ENCODE results near the gene KCNT1.

Gene KCNT1

GRCh38 chr9:135778421-135778820, 76.4 kb downstream of the KCNT1 start:
- Histone ChIP-seq H3K4me3 (ENCODE audit: low read length) (no peak overlapping the region), H3K9ac (ENCODE audit: low read length) (no peak overlapping the region), H3K27me3 (replicated peaks; ENCODE audit: control insufficient read depth, insufficient read depth, low read length) (peaks cover 31% of the 10 kb centered on the region), H3K9me3 (ENCODE audit: control insufficient read depth, low read length) (no peaks in the 10 kb centered on the region), H3K36me3 (ENCODE audit: control insufficient read depth, insufficient read depth, low read length, severe bottlenecking) (no peaks in the 10 kb centered on the region), H3K4me1 (ENCODE audit: control insufficient read depth, insufficient read depth, low read length) (no peaks in the 10 kb centered on the region)
- DNase-seq (ENCODE audit: low read depth), result no peak

GRCh38 chr9:135779571-135779970, 77.6 kb downstream of the KCNT1 start:
- H3K36me3 ChIP-seq (ENCODE audit: control insufficient read depth, insufficient read depth, low read length, severe bottlenecking), result no peaks in the 10 kb centered on the region
- H3K4me1 ChIP-seq (ENCODE audit: control insufficient read depth, insufficient read depth, low read length), result no peaks in the 10 kb centered on the region
- H3K9ac ChIP-seq (ENCODE audit: low read length), result no peak overlapping the region
- no peaks in the 10 kb centered on the region for H3K9me3 ChIP-seq (ENCODE audit: control insufficient read depth, low read length)
- DNase-seq (ENCODE audit: low read depth), result no peak
- H3K4me3 ChIP-seq (ENCODE audit: low read length), result no peak overlapping the region
- H3K27me3 ChIP-seq (replicated peaks; ENCODE audit: control insufficient read depth, insufficient read depth, low read length), result peaks cover 31% of the 10 kb centered on the region

GRCh38 chr9:135780086-135780485, 78.1 kb downstream of the KCNT1 start:
- H3K4me3 ChIP-seq (ENCODE audit: low read length), result no peak overlapping the region
- H3K4me1 ChIP-seq (ENCODE audit: control insufficient read depth, insufficient read depth, low read length), result no peaks in the 10 kb centered on the region
- H3K9ac ChIP-seq (ENCODE audit: low read length), result no peak overlapping the region
- DNase-seq (ENCODE audit: low read depth), result no peak
- peaks cover 33% of the 10 kb centered on the region for H3K27me3 ChIP-seq (replicated peaks; ENCODE audit: control insufficient read depth, insufficient read depth, low read length)
- no peaks in the 10 kb centered on the region for H3K9me3 ChIP-seq (ENCODE audit: control insufficient read depth, low read length)
- no peaks in the 10 kb centered on the region for H3K36me3 ChIP-seq (ENCODE audit: control insufficient read depth, insufficient read depth, low read length, severe bottlenecking)

GRCh38 chr9:135780626-135781025, 78.6 kb downstream of the KCNT1 start:
- Histone ChIP-seq H3K9me3 (ENCODE audit: control insufficient read depth, low read length) (no peaks in the 10 kb centered on the region), H3K4me1 (ENCODE audit: control insufficient read depth, insufficient read depth, low read length) (no peaks in the 10 kb centered on the region), H3K4me3 (ENCODE audit: low read length) (no peak overlapping the region), H3K9ac (ENCODE audit: low read length) (no peak overlapping the region), H3K27me3 (replicated peaks; ENCODE audit: control insufficient read depth, insufficient read depth, low read length) (peaks cover 28% of the 10 kb centered on the region), H3K36me3 (ENCODE audit: control insufficient read depth, insufficient read depth, low read length, severe bottlenecking) (no peaks in the 10 kb centered on the region)
- DNase-seq (ENCODE audit: low read depth), result no peak

GRCh38 chr9:135782946-135783345, 81.0 kb downstream of the KCNT1 start:
- Histone ChIP-seq H3K4me3 (ENCODE audit: low read length) (no peak overlapping the region), H3K4me1 (ENCODE audit: control insufficient read depth, insufficient read depth, low read length) (no peaks in the 10 kb centered on the region), H3K9me3 (ENCODE audit: control insufficient read depth, low read length) (no peaks in the 10 kb centered on the region), H3K36me3 (ENCODE audit: control insufficient read depth, insufficient read depth, low read length, severe bottlenecking) (no peaks in the 10 kb centered on the region), H3K9ac (ENCODE audit: low read length) (no peak overlapping the region), H3K27me3 (replicated peaks; ENCODE audit: control insufficient read depth, insufficient read depth, low read length) (peaks cover 23% of the 10 kb centered on the region)
- DNase-seq (ENCODE audit: low read depth), result no peak

- Histone ChIP-seq H3K4me3 (ENCODE audit: low read length) (no peak overlapping the region), H3K27me3 (replicated peaks; ENCODE audit: control insufficient read depth, insufficient read depth, low read length) (peaks cover 29% of the 10 kb centered on the region), H3K36me3 (ENCODE audit: control insufficient read depth, insufficient read depth, low read length, severe bottlenecking) (no peaks in the 10 kb centered on the region), H3K9me3 (ENCODE audit: control insufficient read depth, low read length) (no peaks in the 10 kb centered on the region), H3K9ac (ENCODE audit: low read length) (no peak overlapping the region), H3K4me1 (ENCODE audit: control insufficient read depth, insufficient read depth, low read length) (no peaks in the 10 kb centered on the region)
- DNase-seq (ENCODE audit: low read depth), result peak; percentile 8
Observed at GRCh38 chr9:135783540-135784245, 81.7 kb downstream of the KCNT1 start.

- Histone ChIP-seq H3K36me3 (ENCODE audit: control insufficient read depth, insufficient read depth, low read length, severe bottlenecking) (no peaks in the 10 kb centered on the region), H3K9me3 (ENCODE audit: control insufficient read depth, low read length) (no peaks in the 10 kb centered on the region), H3K27me3 (replicated peaks; ENCODE audit: control insufficient read depth, insufficient read depth, low read length) (peaks cover 25% of the 10 kb centered on the region), H3K9ac (ENCODE audit: low read length) (no peak overlapping the region), H3K4me1 (ENCODE audit: control insufficient read depth, insufficient read depth, low read length) (no peaks in the 10 kb centered on the region), H3K4me3 (ENCODE audit: low read length) (no peak overlapping the region)
- DNase-seq (ENCODE audit: low read depth), result no peak
Observed at GRCh38 chr9:135785013-135785575, 83.1 kb downstream of the KCNT1 start.

GRCh38 chr9:135786146-135786690, 84.2 kb downstream of the KCNT1 start:
- Histone ChIP-seq H3K4me3 (ENCODE audit: low read length) (no peak overlapping the region), H3K36me3 (ENCODE audit: control insufficient read depth, insufficient read depth, low read length, severe bottlenecking) (no peaks in the 10 kb centered on the region), H3K27me3 (replicated peaks; ENCODE audit: control insufficient read depth, insufficient read depth, low read length) (peaks cover 34% of the 10 kb centered on the region), H3K9me3 (ENCODE audit: control insufficient read depth, low read length) (no peaks in the 10 kb centered on the region), H3K9ac (ENCODE audit: low read length) (no peak overlapping the region), H3K4me1 (ENCODE audit: control insufficient read depth, insufficient read depth, low read length) (no peaks in the 10 kb centered on the region)
- DNase-seq (ENCODE audit: low read depth), result no peak

GRCh38 chr9:135787317-135787716, 85.3 kb downstream of the KCNT1 start:
- H3K4me3 ChIP-seq (ENCODE audit: low read length), result no peak overlapping the region
- no peaks in the 10 kb centered on the region for H3K4me1 ChIP-seq (ENCODE audit: control insufficient read depth, insufficient read depth, low read length)
- H3K36me3 ChIP-seq (ENCODE audit: control insufficient read depth, insufficient read depth, low read length, severe bottlenecking), result no peaks in the 10 kb centered on the region
- H3K9me3 ChIP-seq (ENCODE audit: control insufficient read depth, low read length), result no peaks in the 10 kb centered on the region
- H3K9ac ChIP-seq (ENCODE audit: low read length), result no peak overlapping the region
- peaks cover 42% of the 10 kb centered on the region for H3K27me3 ChIP-seq (replicated peaks; ENCODE audit: control insufficient read depth, insufficient read depth, low read length)
- no peak for DNase-seq (ENCODE audit: low read depth)

GRCh38 chr9:135787776-135788575, 86.0 kb downstream of the KCNT1 start:
- no peaks in the 10 kb centered on the region for H3K9me3 ChIP-seq (ENCODE audit: control insufficient read depth, low read length)
- H3K27me3 ChIP-seq (replicated peaks; ENCODE audit: control insufficient read depth, insufficient read depth, low read length), result peaks cover 36% of the 10 kb centered on the region
- H3K9ac ChIP-seq (ENCODE audit: low read length), result no peak overlapping the region
- H3K4me1 ChIP-seq (ENCODE audit: control insufficient read depth, insufficient read depth, low read length), result no peaks in the 10 kb centered on the region
- H3K4me3 ChIP-seq (ENCODE audit: low read length), result no peak overlapping the region
- H3K36me3 ChIP-seq (ENCODE audit: control insufficient read depth, insufficient read depth, low read length, severe bottlenecking), result no peaks in the 10 kb centered on the region
- DNase-seq (ENCODE audit: low read depth), result no peak

- H3K27me3 ChIP-seq (replicated peaks; ENCODE audit: control insufficient read depth, insufficient read depth, low read length), result peaks cover 39% of the 10 kb centered on the region
- DNase-seq (ENCODE audit: low read depth), result no peak
- H3K36me3 ChIP-seq (ENCODE audit: control insufficient read depth, insufficient read depth, low read length, severe bottlenecking), result no peaks in the 10 kb centered on the region
- H3K9me3 ChIP-seq (ENCODE audit: control insufficient read depth, low read length), result no peaks in the 10 kb centered on the region
- H3K9ac ChIP-seq (ENCODE audit: low read length), result no peak overlapping the region
- no peak overlapping the region for H3K4me3 ChIP-seq (ENCODE audit: low read length)
- H3K4me1 ChIP-seq (ENCODE audit: control insufficient read depth, insufficient read depth, low read length), result no peaks in the 10 kb centered on the region
Observed at GRCh38 chr9:135788576-135789300, 86.8 kb downstream of the KCNT1 start.
